ENCODE measurements around the gene MYOF.
"Not testable (repeated sequence)": the region's sequence is repeated elsewhere in the genome, so short reads cannot be mapped to it uniquely, and the experiment has no call there.

MYOF gene

GRCh38 chr10:93319096-93319495 lies 163.0 kb downstream of the MYOF start:
- no peak for TF ChIP-seq CTCF (conservative IDR thresholded peaks at IDR 0.05; ENCODE audit: low read depth, low read length)
- H3K27ac ChIP-seq: no peak overlapping the region
- no peaks in the 10 kb centered on the region for H3K36me3 ChIP-seq (ENCODE audit: insufficient read depth)
- H3K4me2 ChIP-seq: no peak overlapping the region
- H3K4me3 ChIP-seq (IDR thresholded peaks at IDR 0.05; ENCODE audit: insufficient read depth, low read depth, low read length): no peak overlapping the region
- no peak overlapping the region for H2AFZ ChIP-seq (ENCODE audit: low read depth)
- no peaks in the 10 kb centered on the region for H4K20me1 ChIP-seq (ENCODE audit: insufficient read depth)
- H3K9ac ChIP-seq: no peak overlapping the region
- no peaks in the 10 kb centered on the region for H3K27me3 ChIP-seq (ENCODE audit: insufficient read depth, low read depth)
- no peaks in the 10 kb centered on the region for H3K79me2 ChIP-seq (ENCODE audit: insufficient read depth, low read depth)
- no peaks in the 10 kb centered on the region for H3K4me1 ChIP-seq (ENCODE audit: low read depth, poor library complexity, severe bottlenecking)

- no peak for TF ChIP-seq CTCF (conservative IDR thresholded peaks at IDR 0.05; ENCODE audit: low read depth, low read length)
- Histone ChIP-seq H3K36me3 (ENCODE audit: insufficient read depth) (no peaks in the 10 kb centered on the region), H3K4me1 (ENCODE audit: low read depth, poor library complexity, severe bottlenecking) (no peaks in the 10 kb centered on the region), H2AFZ (ENCODE audit: low read depth) (no peak overlapping the region), H3K27ac (no peak overlapping the region), H3K4me2 (no peak overlapping the region), H3K9ac (no peak overlapping the region), H3K4me3 (IDR thresholded peaks at IDR 0.05; ENCODE audit: insufficient read depth, low read depth, low read length) (no peak overlapping the region), H3K27me3 (ENCODE audit: insufficient read depth, low read depth) (no peaks in the 10 kb centered on the region), H3K79me2 (ENCODE audit: insufficient read depth, low read depth) (no peaks in the 10 kb centered on the region), H4K20me1 (ENCODE audit: insufficient read depth) (no peaks in the 10 kb centered on the region)
Measured at GRCh38 chr10:93315246-93315645, 166.9 kb downstream of the MYOF start.

GRCh38 chr10:93314656-93315055 lies 167.5 kb downstream of the MYOF start:
- not testable (repeated sequence) for H3K36me3 ChIP-seq (ENCODE audit: insufficient read depth); H3K4me1 ChIP-seq (ENCODE audit: low read depth, poor library complexity, severe bottlenecking); H3K27ac ChIP-seq; H2AFZ ChIP-seq (ENCODE audit: low read depth); H4K20me1 ChIP-seq (ENCODE audit: insufficient read depth); H3K4me3 ChIP-seq (IDR thresholded peaks at IDR 0.05; ENCODE audit: insufficient read depth, low read depth, low read length); H3K79me2 ChIP-seq (ENCODE audit: insufficient read depth, low read depth); H3K27me3 ChIP-seq (ENCODE audit: insufficient read depth, low read depth); H3K4me2 ChIP-seq; H3K9ac ChIP-seq

GRCh38 chr10:93313798-93314197 lies 168.3 kb downstream of the MYOF start:
- no peaks in the 10 kb centered on the region for H3K27me3 ChIP-seq (ENCODE audit: insufficient read depth, low read depth)
- H3K4me2 ChIP-seq: no peak overlapping the region
- no peaks in the 10 kb centered on the region for H4K20me1 ChIP-seq (ENCODE audit: insufficient read depth)
- no peak overlapping the region for H3K9ac ChIP-seq
- H3K79me2 ChIP-seq (ENCODE audit: insufficient read depth, low read depth): no peaks in the 10 kb centered on the region
- no peaks in the 10 kb centered on the region for H3K4me1 ChIP-seq (ENCODE audit: low read depth, poor library complexity, severe bottlenecking)
- TF ChIP-seq CTCF (conservative IDR thresholded peaks at IDR 0.05; ENCODE audit: low read depth, low read length): no peak
- no peak overlapping the region for H2AFZ ChIP-seq (ENCODE audit: low read depth)
- H3K4me3 ChIP-seq (IDR thresholded peaks at IDR 0.05; ENCODE audit: insufficient read depth, low read depth, low read length): no peak overlapping the region
- H3K27ac ChIP-seq: no peak overlapping the region
- no peaks in the 10 kb centered on the region for H3K36me3 ChIP-seq (ENCODE audit: insufficient read depth)

GRCh38 chr10:93309062-93309461 lies 173.1 kb downstream of the MYOF start:
- H3K79me2 ChIP-seq (ENCODE audit: insufficient read depth, low read depth): no peaks in the 10 kb centered on the region
- H3K4me1 ChIP-seq (ENCODE audit: low read depth, poor library complexity, severe bottlenecking): no peaks in the 10 kb centered on the region
- H3K27me3 ChIP-seq (ENCODE audit: insufficient read depth, low read depth): no peaks in the 10 kb centered on the region
- H3K4me2 ChIP-seq: no peak overlapping the region
- H3K9ac ChIP-seq: no peak overlapping the region
- H4K20me1 ChIP-seq (ENCODE audit: insufficient read depth): no peaks in the 10 kb centered on the region
- no peak overlapping the region for H3K27ac ChIP-seq
- no peaks in the 10 kb centered on the region for H3K36me3 ChIP-seq (ENCODE audit: insufficient read depth)
- no peak for TF ChIP-seq CTCF (conservative IDR thresholded peaks at IDR 0.05; ENCODE audit: low read depth, low read length)
- H3K4me3 ChIP-seq (IDR thresholded peaks at IDR 0.05; ENCODE audit: insufficient read depth, low read depth, low read length): no peak overlapping the region
- no peak overlapping the region for H2AFZ ChIP-seq (ENCODE audit: low read depth)
